ENCODE results near the gene HTRA1.

Gene HTRA1

DNA sequence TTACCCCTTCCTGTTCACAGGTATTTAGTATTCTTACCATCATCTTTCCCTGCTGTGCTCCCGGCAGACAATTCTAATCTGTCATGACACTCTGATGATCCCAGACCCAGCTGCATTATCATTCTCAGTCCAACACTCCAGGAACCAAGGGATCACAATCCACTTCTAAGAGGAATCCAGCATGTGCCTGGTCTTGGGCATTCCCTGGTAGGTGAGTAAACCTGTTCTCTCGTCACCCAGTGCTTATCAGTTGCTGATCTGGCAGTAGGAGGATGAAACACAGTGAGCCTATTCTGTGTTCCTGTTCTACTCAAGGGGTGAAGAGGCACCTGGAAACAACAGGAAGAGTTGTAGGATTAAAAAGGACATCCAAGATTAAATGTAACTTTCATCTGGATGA, 97.9 kb downstream of the HTRA1 start:
- DNase-seq: no peak

DNA sequence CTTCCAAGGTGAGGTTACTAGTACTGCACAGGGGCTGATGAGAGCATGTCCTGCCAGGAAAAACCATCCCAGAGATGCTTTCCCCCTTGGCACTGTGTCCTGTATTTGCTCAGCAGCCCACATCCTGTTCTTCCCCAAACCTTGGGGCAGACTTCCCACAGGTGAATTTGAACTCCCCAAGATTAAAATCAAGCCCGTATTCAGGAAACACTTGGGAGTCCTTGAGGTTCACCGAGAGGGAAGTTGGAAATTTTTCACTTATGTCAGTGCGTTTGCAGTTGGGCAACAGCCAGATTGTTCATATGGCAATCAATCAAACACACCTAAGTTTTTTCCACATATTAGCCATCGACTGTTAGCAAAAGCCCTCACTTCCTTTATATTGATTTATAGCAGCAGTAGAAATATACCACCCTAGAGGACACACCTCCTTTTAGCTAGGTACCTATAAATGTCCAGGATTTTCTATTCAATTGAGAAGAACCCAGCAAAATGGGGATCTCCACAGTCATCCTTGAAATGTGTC, 99.0 kb downstream of the HTRA1 start, which contains the start of gene DMBT1:
Gene DMBT1, plus strand, starts transcription at position 476 of the 526 bp plus-strand sequence. Its CDS starts 17 bp downstream, at position 493.
- DNase-seq: no peak

DNA sequence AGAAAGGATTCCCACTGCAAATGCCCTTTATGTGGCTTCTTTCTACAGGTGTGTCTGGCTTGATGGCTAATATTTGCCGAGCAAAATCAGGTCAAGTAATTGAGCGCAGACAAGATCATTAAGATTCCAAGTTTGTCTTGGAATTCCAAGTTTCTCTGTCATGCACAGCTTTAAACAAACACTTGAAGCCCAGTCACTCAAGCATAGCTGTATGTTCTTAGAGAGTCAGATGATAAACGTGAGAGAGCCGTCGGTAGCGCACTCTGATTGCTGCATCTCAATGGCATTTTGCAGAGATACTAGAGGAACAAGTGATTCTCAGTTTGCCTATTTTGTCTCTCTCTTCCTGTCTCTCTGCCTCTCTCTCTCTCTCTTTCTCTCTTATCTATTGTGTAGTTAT, 99.9 kb downstream of the HTRA1 start:
- DNase-seq: no peak

DNA sequence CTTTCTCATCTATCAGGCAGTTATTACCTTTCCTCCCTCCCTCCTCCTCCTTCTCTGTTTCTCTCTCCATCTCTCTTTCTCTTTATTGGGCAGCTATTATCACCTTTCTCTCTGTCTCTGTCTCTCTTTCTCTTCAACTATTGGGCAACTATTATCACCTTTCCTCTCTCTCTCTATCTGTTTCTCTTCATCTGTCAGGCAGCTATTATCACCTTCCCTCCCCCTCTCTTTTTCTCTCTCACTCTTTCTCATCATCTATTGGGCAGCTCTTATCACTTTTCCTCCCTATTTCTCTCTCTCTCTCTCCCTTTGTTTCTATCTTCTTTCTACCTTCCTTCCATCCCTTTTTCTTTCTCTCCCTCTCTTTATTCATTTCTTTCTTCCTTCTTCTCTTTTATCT, 100.4 kb downstream of the HTRA1 start:
- DNase-seq: no peak
